MCF 10A (cell line): ENCODE data around the gene PKNOX2. TPM values are rescaled to one million over a fixed set of nuclear protein-coding genes. Genes with fewer than 3 reads are reported as not detected.

Source experiments
- BruUV-seq: library from RNA; stranded (reverse); fragments of 400-500 nt; replicated peaks from 2 replicates; lab custom pipeline; 2021; lab: Mats Ljungman, UMichigan
- CTCF ChIA-PET: fragments of 300-600 bp; sonication (Branson Sonifier 250); formaldehyde crosslinking; extraction: SDS; loops from one replicate; lab custom pipeline; 2021; ENCODE audit warnings: antibody characterized with exemption, inconsistent platforms; lab: Yijun Ruan, JAX
- POLR2A ChIA-PET: fragments of 300-600, 350-650 bp; sonication (Branson Sonifier 250); formaldehyde crosslinking; extraction: SDS; loops from one replicate; lab custom pipeline; 2020; ENCODE audit warnings: antibody characterized with exemption, inconsistent platforms; lab: Yijun Ruan, JAX
- DNase-seq: peaks from one replicate; pipeline ENCODE4 v3.0.0-alpha.2; 2018; ENCODE audit not compliant: unreplicated experiment
- H3K27ac Mint-ChIP-seq: one replicate; pipeline ENCODE4 v1.8.0; 2022; ENCODE audit warnings: mild to moderate bottlenecking, low read depth, mixed read lengths; ENCODE audit not compliant: unreplicated experiment
- H3K27me3 Mint-ChIP-seq: one replicate; pipeline ENCODE4 v1.8.0; 2022; ENCODE audit warnings: mixed read lengths; ENCODE audit not compliant: insufficient read depth, unreplicated experiment
- H3K36me3 Mint-ChIP-seq: one replicate; pipeline ENCODE4 v1.8.0; 2022; ENCODE audit warnings: mild to moderate bottlenecking, moderate library complexity, mixed read lengths; ENCODE audit not compliant: insufficient read depth, unreplicated experiment
- H3K4me1 Mint-ChIP-seq: one replicate; pipeline ENCODE4 v1.8.0; 2022; ENCODE audit warnings: mixed read lengths; ENCODE audit not compliant: insufficient read depth, unreplicated experiment
- H3K4me3 Mint-ChIP-seq: one replicate; pipeline ENCODE4 v1.8.0; 2022; ENCODE audit warnings: mild to moderate bottlenecking, moderate library complexity, mixed read lengths; ENCODE audit not compliant: unreplicated experiment
- H3K9me3 Mint-ChIP-seq: one replicate; pipeline ENCODE4 v1.8.0; 2022; ENCODE audit warnings: mixed read lengths; ENCODE audit not compliant: unreplicated experiment
- intact Hi-C: fragments of 100-400 bp; cut with micrococcal nuclease; formaldehyde crosslinking; loops from 2 replicates; pipeline ENCODE4 v1.14.1; 2022
- total RNA-seq: library from RNA; stranded (reverse); gene quantifications from 2 replicates; pipeline ENCODE4 v1.2.3, GENCODE V29; 2022
- TF ChIP-seq, protein P1 (sequence below): fragments of 200-600 bp; IDR thresholded peaks from one replicate; pipeline ENCODE4 v1.8.0; 2022; ENCODE audit warnings: antibody characterized with exemption, mild to moderate bottlenecking; ENCODE audit not compliant: unreplicated experiment

The PKNOX2 gene
- total RNA-seq, 1 experiment from 2014 or later = not detected

DNA sequence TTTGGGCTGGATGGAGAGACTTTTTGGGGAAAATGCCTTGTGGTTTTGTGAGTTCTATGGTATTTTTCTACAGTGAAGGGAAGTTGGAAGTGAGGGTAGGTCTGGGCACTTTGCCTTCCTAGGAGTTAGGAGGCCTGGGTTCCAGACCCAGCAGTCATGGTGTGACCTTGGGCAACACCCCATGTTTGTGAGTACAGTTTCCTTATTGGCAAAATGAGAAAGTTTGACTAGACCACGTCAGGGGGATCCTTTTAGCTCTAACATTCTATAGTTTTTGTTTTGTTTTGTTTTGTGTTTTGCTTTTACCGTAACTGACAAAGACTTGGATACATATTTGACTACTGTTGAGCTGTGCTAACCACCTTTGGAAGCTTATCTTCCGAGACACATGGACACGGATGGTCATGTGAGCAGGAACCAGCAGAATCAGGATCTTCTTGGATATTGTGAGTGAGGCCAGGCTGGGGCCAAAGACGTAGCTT lies 109.0 kb downstream of the PKNOX2 start:
- TF ChIP-seq, protein P1, sequence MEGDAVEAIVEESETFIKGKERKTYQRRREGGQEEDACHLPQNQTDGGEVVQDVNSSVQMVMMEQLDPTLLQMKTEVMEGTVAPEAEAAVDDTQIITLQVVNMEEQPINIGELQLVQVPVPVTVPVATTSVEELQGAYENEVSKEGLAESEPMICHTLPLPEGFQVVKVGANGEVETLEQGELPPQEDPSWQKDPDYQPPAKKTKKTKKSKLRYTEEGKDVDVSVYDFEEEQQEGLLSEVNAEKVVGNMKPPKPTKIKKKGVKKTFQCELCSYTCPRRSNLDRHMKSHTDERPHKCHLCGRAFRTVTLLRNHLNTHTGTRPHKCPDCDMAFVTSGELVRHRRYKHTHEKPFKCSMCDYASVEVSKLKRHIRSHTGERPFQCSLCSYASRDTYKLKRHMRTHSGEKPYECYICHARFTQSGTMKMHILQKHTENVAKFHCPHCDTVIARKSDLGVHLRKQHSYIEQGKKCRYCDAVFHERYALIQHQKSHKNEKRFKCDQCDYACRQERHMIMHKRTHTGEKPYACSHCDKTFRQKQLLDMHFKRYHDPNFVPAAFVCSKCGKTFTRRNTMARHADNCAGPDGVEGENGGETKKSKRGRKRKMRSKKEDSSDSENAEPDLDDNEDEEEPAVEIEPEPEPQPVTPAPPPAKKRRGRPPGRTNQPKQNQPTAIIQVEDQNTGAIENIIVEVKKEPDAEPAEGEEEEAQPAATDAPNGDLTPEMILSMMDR = no peak
- POLR2A ChIA-PET = no interaction called here
- H3K4me1 Mint-ChIP-seq = no peaks in the 10 kb centered on the region
- no TSS peak for BruUV-seq
- H3K9me3 Mint-ChIP-seq = no peaks in the 10 kb centered on the region
- no peaks in the 10 kb centered on the region for H3K36me3 Mint-ChIP-seq
- CTCF ChIA-PET = interaction anchor here (0.7 to 1.9 kb wide), 3 partner anchors 16 to 374 kb away, joined by 3 to 9 read pairs (median 5); no protein-coding TSS in a partner anchor
- intact Hi-C loops = no loop called here
- H3K27ac Mint-ChIP-seq = no peak overlapping the region
- no peak for DNase-seq
- H3K4me3 Mint-ChIP-seq = no peak overlapping the region
- no peaks in the 10 kb centered on the region for H3K27me3 Mint-ChIP-seq

DNA sequence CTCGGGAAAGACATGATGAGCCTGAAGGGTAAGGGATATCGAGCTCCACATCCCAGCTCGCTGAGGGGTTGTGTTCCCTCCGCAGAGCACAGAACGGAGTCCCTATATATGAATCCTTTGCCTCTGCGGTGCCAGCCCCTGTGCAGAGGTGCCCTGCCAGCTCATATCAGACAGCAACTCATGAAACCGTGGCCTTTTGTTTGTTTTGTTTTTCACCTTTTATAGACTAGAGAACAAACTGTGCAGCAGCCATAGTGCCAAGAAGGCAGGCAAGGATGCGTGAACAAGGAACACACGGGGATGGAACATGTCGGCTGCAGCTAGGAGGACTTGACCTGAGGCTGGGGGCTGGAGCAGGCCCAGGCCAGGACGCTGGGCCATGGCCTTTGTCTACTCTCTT lies 109.8 kb downstream of the PKNOX2 start:
- Mint-ChIP-seq H3K4me1 (no peaks in the 10 kb centered on the region), H3K27ac (no peak overlapping the region), H3K27me3 (no peaks in the 10 kb centered on the region), H3K4me3 (no peak overlapping the region), H3K36me3 (no peaks in the 10 kb centered on the region), H3K9me3 (no peaks in the 10 kb centered on the region)
- intact Hi-C loops = no loop called here
- ChIA-PET POLR2A (no interaction called here), CTCF (interaction anchor here (0.7 to 1.9 kb wide), 3 partner anchors 17 to 375 kb away, joined by 3 to 9 read pairs (median 5); no protein-coding TSS in a partner anchor)
- BruUV-seq = no TSS peak
- DNase-seq = no peak
- TF ChIP-seq, protein P1 = no peak

DNA sequence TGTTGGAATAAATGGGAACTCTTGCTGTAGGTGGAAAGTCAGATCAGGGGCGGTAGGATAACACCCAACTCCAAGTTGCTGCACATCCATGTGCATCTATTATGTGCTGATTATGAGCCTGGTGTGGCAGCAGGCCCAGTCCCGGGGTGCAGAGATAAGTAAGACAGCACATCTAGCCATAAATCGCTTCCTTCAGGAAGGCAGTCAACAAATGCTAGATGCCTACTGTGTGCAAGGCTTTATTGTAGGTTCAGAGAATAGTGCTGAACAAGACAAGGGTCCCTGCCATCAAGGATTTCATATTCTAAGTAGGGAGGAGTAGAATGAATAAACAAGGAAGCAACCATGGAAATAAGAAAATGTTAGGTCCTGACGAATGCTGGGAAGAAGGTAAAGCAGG lies 110.2 kb downstream of the PKNOX2 start:
- DNase-seq = no peak

DNA sequence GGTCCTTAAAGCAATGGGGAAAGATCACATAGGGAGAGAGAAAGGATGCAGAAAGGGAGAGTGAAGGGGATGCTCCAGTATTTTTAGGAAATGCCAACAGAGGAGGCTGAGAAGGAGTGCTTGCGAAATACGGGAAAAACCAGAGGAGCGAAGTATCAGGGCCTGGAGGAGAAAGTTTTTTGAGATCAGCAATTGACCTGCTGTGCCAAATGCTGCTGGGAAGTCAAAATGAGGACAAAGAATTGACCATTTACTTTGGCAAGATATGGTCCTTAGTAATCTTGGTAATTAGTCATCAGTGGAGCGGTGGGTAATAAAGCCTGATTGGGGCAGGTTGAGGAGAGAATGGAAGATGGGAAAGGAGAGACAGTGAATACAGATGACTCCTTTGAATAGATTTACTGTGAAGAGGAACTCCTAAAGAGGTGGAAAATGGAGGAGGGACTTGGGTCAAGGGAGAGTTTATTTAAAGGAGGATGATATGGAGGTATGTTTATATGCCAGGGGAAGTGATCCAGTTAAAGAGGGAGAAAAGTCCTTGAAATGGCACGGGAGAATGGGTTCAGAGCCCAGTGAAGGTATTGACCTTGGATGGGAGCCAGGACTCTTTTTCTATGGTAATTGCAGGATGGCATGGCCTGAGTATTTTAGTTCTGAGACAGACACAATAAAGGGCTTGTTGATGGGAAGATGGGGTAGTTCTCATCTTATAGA lies 111.5 kb downstream of the PKNOX2 start:
- Mint-ChIP-seq H3K27ac (no peak overlapping the region), H3K4me1 (no peaks in the 10 kb centered on the region), H3K9me3 (no peaks in the 10 kb centered on the region), H3K27me3 (no peaks in the 10 kb centered on the region), H3K36me3 (no peaks in the 10 kb centered on the region), H3K4me3 (no peak overlapping the region)
- CTCF ChIA-PET = interaction anchor here (1.6 kb wide), 1 partner anchor 9 kb away, joined by 4 read pairs; no protein-coding TSS in a partner anchor
- TF ChIP-seq, protein P1 = no peak
- no TSS peak for BruUV-seq
- DNase-seq = peak; percentile 77
- intact Hi-C loops = no loop called here
- POLR2A ChIA-PET = no interaction called here

More for the DNA sequence above, 110.2 kb downstream of the PKNOX2 start:
- intact Hi-C loops = no loop called here
- Mint-ChIP-seq H3K4me3 (no peak overlapping the region), H3K9me3 (no peaks in the 10 kb centered on the region), H3K4me1 (no peaks in the 10 kb centered on the region), H3K27me3 (no peaks in the 10 kb centered on the region), H3K36me3 (no peaks in the 10 kb centered on the region), H3K27ac (no peak overlapping the region)
- ChIA-PET CTCF (interaction anchor here (1.9 kb wide), 1 partner anchor 71 kb away, joined by 9 read pairs; no protein-coding TSS in a partner anchor), POLR2A (no interaction called here)
- TF ChIP-seq, protein P1 = no peak
- BruUV-seq = no TSS peak
